Vagina (tissue), 2 donors: ENCODE results near the gene BAMBI. TPM values are rescaled to one million over a fixed set of nuclear protein-coding genes. Genes with fewer than 3 reads are reported as not detected.

Source experiments
- DNase-seq, 2 donors: peaks; one replicate each; pipeline ENCODE4 v3.0.0-alpha.2; 2017; ENCODE audit errors: extremely low spot score in 2 of 2
- H3K27ac ChIP-seq: fragments of 200-600 bp; sonication (generic); one replicate; pipeline ENCODE4 v1.5.1; 2019
- H3K27me3 ChIP-seq: fragments of 200-600 bp; sonication (generic); one replicate; pipeline ENCODE4 v1.5.1; 2019
- H3K36me3 ChIP-seq, 2 donors: fragments of 200-600 bp; sonication (generic); one replicate each; pipeline ENCODE4 v1.5.1; 2017 to 2019
- H3K4me1 ChIP-seq: fragments of 200-600 bp; sonication (generic); one replicate; pipeline ENCODE4 v1.5.1; 2019
- H3K4me3 ChIP-seq, 2 donors: fragments of 200-600 bp; sonication (generic); 1 replicate in 1 of 2; 2 replicates in 1 of 2; pipeline ENCODE4 v1.5.1; 2016 to 2019
- H3K9me3 ChIP-seq: fragments of 200-600 bp; sonication (generic); one replicate; pipeline ENCODE4 v1.5.1; 2019
- CTCF ChIP-seq, 3 experiments: fragments of 450-650 bp in 2 of 3; fragments of 200-600 bp in 1 of 3; sonication (generic) in 1 of 3; IDR thresholded peaks; one replicate each; pipeline ENCODE4 v1.5.1; 2017 to 2019; ENCODE audit warnings: antibody characterized with exemption in 3 of 3, mild to moderate bottlenecking in 2 of 3, moderate library complexity in 2 of 3
- POLR2A ChIP-seq, 2 donors: fragments of 450-650 bp; IDR thresholded peaks; one replicate each; pipeline ENCODE4 v1.6.1; 2017; ENCODE audit warnings: antibody characterized with exemption in 2 of 2, mild to moderate bottlenecking in 2 of 2, moderate library complexity in 2 of 2
- POLR2AphosphoS5 ChIP-seq, 2 donors: sonication (generic); formaldehyde crosslinking; IDR thresholded peaks; one replicate each; pipeline ENCODE4 v1.9.0; 2017; ENCODE audit warnings: antibody characterized with exemption in 2 of 2, mild to moderate bottlenecking in 2 of 2, low read depth in 1 of 2; ENCODE audit not compliant: insufficient read depth in 1 of 2
- intact Hi-C: fragments of 100-400 bp; cut with DNase I; formaldehyde crosslinking; loops from one replicate; pipeline ENCODE4 v1.15.1; 2023
- total RNA-seq: library from RNA; depleted of rRNA; stranded (reverse); fragments of >200 nt; gene quantifications from one replicate; pipeline ENCODE4 v1.2.3, GENCODE V29; 2016

The BAMBI gene
- total RNA-seq, 1 donor from 2014 or later = 10.8 TPM

GRCh38 chr10:28680358-28680752 is 3.0 kb downstream of the BAMBI start:
- intact Hi-C loops = no loop called here
- Histone ChIP-seq H3K36me3 (no peaks in the 10 kb centered on the region), H3K9me3 (no peaks in the 10 kb centered on the region), H3K4me3 (peak overlapping the region; percentile 27 to 53), H3K27me3 (no peaks in the 10 kb centered on the region), H3K4me1 (peaks cover 25% of the 10 kb centered on the region), H3K27ac (peak overlapping the region; percentile 17)
- DNase-seq = no peak
- TF ChIP-seq POLR2AphosphoS5 (IDR thresholded peaks at IDR 0.05; ENCODE audit: insufficient read depth in 1 of 2, low read depth in 1 of 2) (no peak), POLR2A (IDR thresholded peaks at IDR 0.05) (no peak), CTCF (IDR thresholded peaks at IDR 0.05) (no peak)

- no peaks in the 10 kb centered on the region for H3K36me3 ChIP-seq
- no peak for TF ChIP-seq CTCF (IDR thresholded peaks at IDR 0.05)
- no peak for TF ChIP-seq POLR2A (IDR thresholded peaks at IDR 0.05)
- TF ChIP-seq POLR2AphosphoS5 (IDR thresholded peaks at IDR 0.05; ENCODE audit: insufficient read depth in 1 of 2, low read depth in 1 of 2) = no peak
- no peaks in the 10 kb centered on the region for H3K27me3 ChIP-seq
- no peaks in the 10 kb centered on the region for H3K9me3 ChIP-seq
- H3K4me3 ChIP-seq = no peak overlapping the region
- H3K4me1 ChIP-seq = peaks cover 25% of the 10 kb centered on the region
- no peak overlapping the region for H3K27ac ChIP-seq
- intact Hi-C loops = no loop called here
- DNase-seq = no peak
Measured at GRCh38 chr10:28681291-28681763, 4.0 kb downstream of the BAMBI start.

GRCh38 chr10:28681928-28682750 is 4.8 kb downstream of the BAMBI start:
- H3K4me1 ChIP-seq = peaks cover 19% of the 10 kb centered on the region
- H3K9me3 ChIP-seq = no peaks in the 10 kb centered on the region
- no peak overlapping the region for H3K4me3 ChIP-seq
- H3K27ac ChIP-seq = no peak overlapping the region
- TF ChIP-seq POLR2A (IDR thresholded peaks at IDR 0.05) (no peak), POLR2AphosphoS5 (IDR thresholded peaks at IDR 0.05; ENCODE audit: insufficient read depth in 1 of 2, low read depth in 1 of 2) (no peak), CTCF (IDR thresholded peaks at IDR 0.05) (no peak)
- H3K36me3 ChIP-seq = no peaks in the 10 kb centered on the region
- H3K27me3 ChIP-seq = no peaks in the 10 kb centered on the region
- intact Hi-C loops = no loop called here
- DNase-seq = no peak

- H3K27ac ChIP-seq = no peak overlapping the region
- H3K4me3 ChIP-seq = no peak overlapping the region
- H3K9me3 ChIP-seq = no peaks in the 10 kb centered on the region
- no peak for DNase-seq
- peaks cover 12% of the 10 kb centered on the region for H3K4me1 ChIP-seq
- no peak for TF ChIP-seq CTCF (IDR thresholded peaks at IDR 0.05)
- no peak for TF ChIP-seq POLR2AphosphoS5 (IDR thresholded peaks at IDR 0.05; ENCODE audit: insufficient read depth in 1 of 2, low read depth in 1 of 2)
- no peak for TF ChIP-seq POLR2A (IDR thresholded peaks at IDR 0.05)
- no peaks in the 10 kb centered on the region for H3K27me3 ChIP-seq
- intact Hi-C loops = no loop called here
- no peaks in the 10 kb centered on the region for H3K36me3 ChIP-seq
Measured at GRCh38 chr10:28684157-28684985, 7.0 kb downstream of the BAMBI start.
